NB4 (cell line): Measurements from ENCODE around the gene GLOD4.
"Not testable (repeated sequence)": the region's sequence is repeated elsewhere in the genome, so short reads cannot be mapped to it uniquely, and the experiment has no call there.

Experiments used
- DNase-seq: peaks from one replicate; pipeline ENCODE4 v3.0.0; 2010; ENCODE audit warnings: low read depth
- H3K4me3 ChIP-seq: one replicate; pipeline ENCODE4 v1.5.1; 2011; ENCODE audit warnings: mild to moderate bottlenecking, low read depth, low read length, moderate library complexity
- MYC ChIP-seq: IDR thresholded peaks from 2 replicates; pipeline ENCODE4 v1.6.1; 2011; ENCODE audit warnings: low read depth, low read length
- POLR2A ChIP-seq: IDR thresholded peaks from 2 replicates; pipeline ENCODE4 v1.6.1; 2011; ENCODE audit warnings: mild to moderate bottlenecking; ENCODE audit not compliant: insufficient read length; ENCODE audit errors: extremely low read depth
- TF ChIP-seq, protein P1 (sequence below): IDR thresholded peaks from one replicate; pipeline ENCODE4 v1.5.1; 2012; ENCODE audit warnings: low read depth, low read length
- TF ChIP-seq, protein P2 (sequence below): IDR thresholded peaks from 2 replicates; pipeline ENCODE4 v1.6.1; 2011; ENCODE audit warnings: low read depth, low read length

GLOD4 gene

DNA sequence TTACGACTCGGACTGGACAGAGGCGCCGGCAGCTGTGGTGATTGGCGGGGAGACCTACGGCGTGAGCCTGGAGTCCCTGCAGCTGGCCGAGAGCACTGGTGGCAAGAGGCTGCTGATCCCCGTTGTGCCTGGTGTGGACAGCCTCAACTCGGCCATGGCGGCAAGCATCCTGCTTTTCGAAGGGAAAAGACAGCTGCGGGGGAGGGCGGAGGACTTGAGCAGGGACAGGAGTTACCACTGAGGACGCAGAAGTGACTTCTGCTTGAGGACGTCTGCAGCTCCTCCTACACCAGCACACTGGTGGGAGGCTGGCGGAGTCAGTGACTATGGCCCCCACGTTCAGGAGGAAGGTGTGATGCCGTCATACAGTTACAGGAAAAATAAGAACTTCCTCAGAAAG, 9.7 kb upstream of the GLOD4 start:
- no peak overlapping the region for H3K4me3 ChIP-seq
- no peak for TF ChIP-seq MYC
- TF ChIP-seq, protein P1, sequence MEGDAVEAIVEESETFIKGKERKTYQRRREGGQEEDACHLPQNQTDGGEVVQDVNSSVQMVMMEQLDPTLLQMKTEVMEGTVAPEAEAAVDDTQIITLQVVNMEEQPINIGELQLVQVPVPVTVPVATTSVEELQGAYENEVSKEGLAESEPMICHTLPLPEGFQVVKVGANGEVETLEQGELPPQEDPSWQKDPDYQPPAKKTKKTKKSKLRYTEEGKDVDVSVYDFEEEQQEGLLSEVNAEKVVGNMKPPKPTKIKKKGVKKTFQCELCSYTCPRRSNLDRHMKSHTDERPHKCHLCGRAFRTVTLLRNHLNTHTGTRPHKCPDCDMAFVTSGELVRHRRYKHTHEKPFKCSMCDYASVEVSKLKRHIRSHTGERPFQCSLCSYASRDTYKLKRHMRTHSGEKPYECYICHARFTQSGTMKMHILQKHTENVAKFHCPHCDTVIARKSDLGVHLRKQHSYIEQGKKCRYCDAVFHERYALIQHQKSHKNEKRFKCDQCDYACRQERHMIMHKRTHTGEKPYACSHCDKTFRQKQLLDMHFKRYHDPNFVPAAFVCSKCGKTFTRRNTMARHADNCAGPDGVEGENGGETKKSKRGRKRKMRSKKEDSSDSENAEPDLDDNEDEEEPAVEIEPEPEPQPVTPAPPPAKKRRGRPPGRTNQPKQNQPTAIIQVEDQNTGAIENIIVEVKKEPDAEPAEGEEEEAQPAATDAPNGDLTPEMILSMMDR, result no peak
- TF ChIP-seq, protein P2, sequence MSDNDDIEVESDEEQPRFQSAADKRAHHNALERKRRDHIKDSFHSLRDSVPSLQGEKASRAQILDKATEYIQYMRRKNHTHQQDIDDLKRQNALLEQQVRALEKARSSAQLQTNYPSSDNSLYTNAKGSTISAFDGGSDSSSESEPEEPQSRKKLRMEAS, result no peak
- TF ChIP-seq POLR2A, result no peak
- DNase-seq, result no peak

DNA sequence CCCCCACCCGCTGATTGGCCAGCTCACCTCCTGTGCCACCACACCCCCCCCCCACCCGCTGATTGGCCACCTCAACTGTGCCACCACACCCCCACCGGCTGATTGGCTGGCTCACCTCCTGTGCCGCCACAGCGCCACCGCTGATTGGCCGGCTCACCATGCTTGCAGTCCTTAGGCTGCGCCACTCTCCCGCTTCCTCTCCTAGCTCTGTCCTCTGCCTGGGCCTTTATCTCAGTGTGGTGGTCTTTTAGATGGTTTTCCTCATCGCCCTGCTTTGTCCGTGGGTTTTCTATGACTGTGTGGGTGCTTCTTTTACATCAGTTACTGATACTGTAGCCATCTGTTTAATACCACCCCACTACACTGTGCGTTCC, 8.8 kb upstream of the GLOD4 start:
- DNase-seq, H3K4me3 ChIP-seq: not testable (repeated sequence)

DNA sequence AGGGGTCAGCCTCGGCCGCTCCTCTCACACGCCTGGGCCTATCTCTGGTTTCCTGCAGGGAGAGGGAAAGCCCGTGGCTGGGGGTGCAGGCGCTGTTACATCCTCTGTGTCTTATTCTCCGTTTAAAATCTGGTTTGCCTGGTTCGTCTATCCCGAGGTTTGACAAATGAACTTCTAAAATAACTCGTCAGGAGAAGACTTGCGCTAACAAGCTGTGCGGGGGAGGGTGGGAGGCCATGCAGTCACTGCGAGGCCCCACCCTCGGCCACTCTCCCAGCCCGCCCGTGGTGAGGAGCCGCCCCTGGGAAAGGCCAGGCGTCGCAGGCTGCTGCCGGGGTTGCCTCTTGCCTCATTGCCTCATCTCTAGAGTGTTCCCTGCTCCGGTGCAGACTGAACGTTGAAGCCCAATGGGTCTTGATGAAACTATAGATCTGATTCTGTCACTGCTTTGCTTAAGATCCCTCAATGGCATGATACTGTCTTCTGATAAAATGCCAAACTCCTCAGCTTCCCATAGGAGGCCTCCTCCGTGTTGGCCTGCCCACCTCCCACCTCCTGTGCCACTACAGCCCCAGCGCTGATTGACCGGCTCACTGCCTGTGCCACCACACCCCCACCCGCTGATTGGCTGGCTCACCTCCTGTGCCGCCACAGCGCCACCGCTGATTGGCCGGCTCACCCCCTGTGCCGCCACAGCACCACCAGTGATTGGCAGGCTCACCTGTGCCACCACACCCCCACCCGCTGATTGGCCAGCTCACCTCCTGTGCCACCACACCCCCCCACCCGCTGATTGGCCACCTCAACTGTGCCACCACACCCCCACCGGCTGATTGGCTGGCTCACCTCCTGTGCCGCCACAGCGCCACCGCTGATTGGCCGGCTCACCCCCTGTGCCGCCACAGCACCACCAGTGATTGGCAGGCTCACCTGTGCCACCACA, 8.1 kb upstream of the GLOD4 start:
- H3K4me3 ChIP-seq, DNase-seq: not testable (repeated sequence)

DNA sequence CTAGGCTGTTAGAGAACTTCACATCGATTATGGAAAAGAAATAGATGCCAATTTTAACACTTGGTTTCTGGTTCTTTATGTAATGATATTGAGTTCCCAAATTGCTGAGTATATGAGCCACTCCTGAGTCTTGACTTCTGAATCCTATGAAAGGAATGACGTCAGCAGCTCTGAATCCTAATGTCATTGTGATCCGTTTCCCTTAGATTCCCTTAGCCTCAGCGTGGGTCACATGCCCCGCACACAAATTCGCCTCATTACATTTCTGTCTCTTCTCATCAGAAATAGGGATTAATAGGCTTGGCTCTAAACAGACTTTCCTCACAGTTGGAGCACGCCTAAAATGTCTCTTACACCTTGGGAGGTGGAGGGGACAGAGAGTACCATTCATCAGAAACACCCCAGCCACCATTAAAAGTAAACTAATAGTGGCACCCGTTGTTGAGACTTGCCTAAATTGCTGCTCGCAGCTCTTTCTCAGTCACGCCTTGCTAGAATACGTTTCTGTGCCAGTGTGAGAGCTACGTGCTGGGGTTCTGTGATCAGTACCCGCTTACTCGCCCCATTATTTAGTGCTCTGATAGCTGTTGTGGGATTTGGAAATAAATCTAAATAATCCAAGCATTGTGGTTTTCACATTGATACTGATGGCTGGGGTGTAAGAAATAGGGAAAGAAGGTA, 7.2 kb upstream of the GLOD4 start:
- TF ChIP-seq MYC (no peak), POLR2A (no peak)
- TF ChIP-seq, protein P2, result no peak
- TF ChIP-seq, protein P1, result no peak
- H3K4me3 ChIP-seq, result no peak overlapping the region
- DNase-seq, result no peak

DNA sequence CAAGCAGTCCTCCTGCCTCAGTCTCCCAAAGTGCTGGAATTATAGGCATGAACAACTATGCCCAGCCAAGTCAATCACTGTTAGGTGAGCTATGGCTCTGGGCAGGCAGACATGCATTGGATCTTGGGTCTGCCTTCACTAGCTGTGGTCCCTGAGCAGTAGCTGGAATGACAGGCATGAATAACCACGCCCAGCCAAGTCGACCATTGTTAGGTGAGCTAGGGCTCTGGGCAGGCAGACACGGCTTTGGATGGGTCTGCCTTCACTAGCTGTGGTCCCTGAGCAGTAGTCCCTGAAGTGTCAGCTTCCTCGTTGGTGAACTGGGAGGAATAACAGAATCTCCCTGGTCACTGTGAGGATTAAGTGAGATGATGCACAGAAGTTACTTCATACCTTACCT, 6.5 kb upstream of the GLOD4 start:
- no peak for DNase-seq
- no peak overlapping the region for H3K4me3 ChIP-seq
- TF ChIP-seq, protein P1, result no peak
- TF ChIP-seq, protein P2, result no peak
- TF ChIP-seq POLR2A (no peak), MYC (no peak)

DNA sequence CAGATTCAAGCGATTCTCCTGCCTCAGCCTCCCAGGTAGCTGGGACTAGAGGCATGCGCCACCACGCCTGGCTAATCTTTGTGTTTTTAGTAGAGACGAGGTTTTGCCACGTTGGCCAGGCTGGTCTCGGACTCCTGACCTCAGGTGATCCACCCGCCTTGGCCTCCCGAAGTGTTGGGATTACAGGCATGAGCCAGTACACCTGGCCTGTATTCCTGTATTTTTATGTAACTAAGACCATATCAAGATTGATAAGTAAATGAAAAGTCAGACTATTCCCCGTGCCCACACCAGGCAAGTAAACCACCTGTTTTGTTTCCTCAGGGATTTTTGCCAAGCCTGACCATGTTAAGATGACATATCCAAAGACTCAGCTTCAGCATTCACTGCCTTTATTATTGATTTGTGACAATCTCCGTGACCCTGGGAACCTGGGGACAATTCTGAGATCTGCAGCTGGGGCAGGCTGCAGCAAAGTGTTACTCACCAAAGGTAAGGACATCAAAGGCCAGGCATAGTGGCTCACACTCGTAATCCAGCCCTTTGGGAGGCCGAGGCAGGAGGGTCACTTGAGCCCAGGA, 5.7 kb upstream of the GLOD4 start:
- TF ChIP-seq, protein P2, result no peak
- TF ChIP-seq, protein P1, result no peak
- TF ChIP-seq MYC (no peak), POLR2A (no peak)
- no peak for DNase-seq
- H3K4me3 ChIP-seq, result no peak overlapping the region

DNA sequence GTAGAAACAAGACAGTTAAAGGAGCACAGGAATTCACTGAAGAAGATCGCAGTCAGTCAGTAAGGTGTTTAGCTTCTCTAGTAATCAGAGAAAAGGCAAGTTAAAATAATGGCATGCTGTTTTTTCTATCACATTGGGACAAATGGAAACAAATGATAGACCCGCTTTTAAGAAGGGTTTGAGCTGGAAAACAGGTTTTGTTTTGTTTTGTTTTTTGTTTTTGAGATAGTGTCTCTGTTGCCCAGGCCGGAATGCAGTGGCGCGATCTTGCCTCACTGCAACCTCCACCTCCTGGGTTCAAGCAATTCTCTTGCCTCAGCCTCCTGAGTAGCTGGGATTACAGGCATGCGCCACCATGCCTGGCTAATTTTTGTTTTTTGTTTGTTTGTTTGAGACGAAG, 3.8 kb upstream of the GLOD4 start:
- not testable (repeated sequence) for H3K4me3 ChIP-seq, DNase-seq
